GM18867 (cell line): Measurements from ENCODE around the gene DOCK3.
"Not testable (repeated sequence)": the region's sequence is repeated elsewhere in the genome, so short reads cannot be mapped to it uniquely, and the experiment has no call there.

ENCODE experiments used
- ATAC-seq: cut with Tn5 transposase; IDR thresholded peaks from one replicate; pipeline ENCODE4 v1.9.1; 2021; ENCODE audit warnings: mild to moderate bottlenecking, moderate library complexity; ENCODE audit not compliant: unreplicated experiment

The DOCK3 gene

GRCh38 chr3:51381333-51381705, 706.6 kb downstream of the DOCK3 start:
- no peak for ATAC-seq

- no peak for ATAC-seq
These were observed 707.5 kb downstream of the DOCK3 start for GRCh38 chr3:51382076-51382745.

- ATAC-seq = no peak
These were observed 708.3 kb downstream of the DOCK3 start for GRCh38 chr3:51382947-51383578.

GRCh38 chr3:51384055-51384725, 709.5 kb downstream of the DOCK3 start:
- ATAC-seq = no peak

- ATAC-seq = peak; percentile 94
These were observed 710.2 kb downstream of the DOCK3 start, which contains the start of gene MANF for GRCh38 chr3:51384726-51385473. MANF (plus strand) TSS chr3:51385291; CDS start chr3:51385343, 52 bp downstream.

GRCh38 chr3:51385621-51386091, 710.9 kb downstream of the DOCK3 start:
- ATAC-seq = no peak

- ATAC-seq = no peak
These were observed 711.6 kb downstream of the DOCK3 start for GRCh38 chr3:51386159-51386851.

- no peak for ATAC-seq
These were observed 712.1 kb downstream of the DOCK3 start for GRCh38 chr3:51386852-51387229.

GRCh38 chr3:51387281-51387680, 712.6 kb downstream of the DOCK3 start:
- not testable (repeated sequence) for ATAC-seq

GRCh38 chr3:51388286-51389029, 713.7 kb downstream of the DOCK3 start:
- ATAC-seq = no peak

- ATAC-seq = no peak
These were observed 714.9 kb downstream of the DOCK3 start for GRCh38 chr3:51389423-51390183.

GRCh38 chr3:51390246-51391074, 715.7 kb downstream of the DOCK3 start:
- ATAC-seq = no peak

- ATAC-seq = peak; percentile 89
These were observed 716.4 kb downstream of the DOCK3 start, which contains the start of gene RBM15B for GRCh38 chr3:51391075-51391565. RBM15B (plus strand) TSS chr3:51391285; CDS start chr3:51391400, 115 bp downstream.

GRCh38 chr3:51391566-51392354, 717.0 kb downstream of the DOCK3 start:
- peak; percentile 12 for ATAC-seq

- no peak for ATAC-seq
These were observed 717.8 kb downstream of the DOCK3 start for GRCh38 chr3:51392355-51393133.

GRCh38 chr3:51393134-51393495, 718.4 kb downstream of the DOCK3 start:
- ATAC-seq = no peak

- no peak for ATAC-seq
These were observed 718.8 kb downstream of the DOCK3 start for GRCh38 chr3:51393564-51393963.
